Gastrocnemius medialis (tissue), 4 donors: ENCODE results near the gene KHNYN. TPM values are rescaled to one million over a fixed set of nuclear protein-coding genes. Genes with fewer than 3 reads are reported as not detected.

Experiments used
- ATAC-seq, 2 donors: fragments of 150-250 bp; one replicate each; pipeline ENCODE4 v1.9.1; 2016
- DNase-seq, 2 donors: peaks; one replicate each; pipeline ENCODE4 v3.0.0-alpha.2; 2019
- H3K27ac ChIP-seq, 4 donors: fragments of 200-600 bp; sonication (generic); 1 replicate in 1 of 4; 2 replicates in 3 of 4; pipeline ENCODE4 v1.5.1; 2016 to 2018; ENCODE audit warnings: mild to moderate bottlenecking in 2 of 4, moderate library complexity in 1 of 4
- H3K27me3 ChIP-seq, 3 donors: fragments of 200-600 bp; sonication (generic) in 2 of 3; 1 replicate in 1 of 3; 2 replicates in 2 of 3; pipeline versions ENCODE4 v1.5.1 to v1.6.0; 2016 to 2019; ENCODE audit warnings: mild to moderate bottlenecking in 1 of 3, moderate library complexity in 1 of 3
- H3K36me3 ChIP-seq, 2 donors: fragments of 200-600 bp; sonication (generic) in 1 of 2; one replicate each; pipeline ENCODE4 v1.5.1; 2017 to 2018
- H3K4me1 ChIP-seq, 2 donors: fragments of 200-600 bp; sonication (generic) in 1 of 2; one replicate each; pipeline ENCODE4 v1.5.1; 2016 to 2017; ENCODE audit warnings: mild to moderate bottlenecking in 2 of 2
- H3K4me3 ChIP-seq, 4 donors: fragments of 200-600 bp; sonication (generic) in 3 of 4; 1 replicate in 1 of 4; 2 replicates in 3 of 4; pipeline ENCODE4 v1.5.1; 2016 to 2019; ENCODE audit warnings: mild to moderate bottlenecking in 2 of 4
- H3K9me3 ChIP-seq, 3 donors: fragments of 200-600 bp; sonication (generic) in 2 of 3; 1 replicate in 1 of 3; 2 replicates in 2 of 3; pipeline ENCODE4 v1.5.1; 2016 to 2019
- CTCF ChIP-seq, 5 experiments: fragments of 450-650 bp in 3 of 5; fragments of 200-600 bp in 2 of 5; sonication (generic) in 2 of 5; IDR thresholded peaks in 4 of 5; conservative IDR thresholded peaks in 1 of 5; 1 replicate in 4 of 5; 2 replicates in 1 of 5; pipeline ENCODE4 v1.5.1; 2016 to 2019; ENCODE audit warnings: antibody characterized with exemption in 5 of 5, mild to moderate bottlenecking in 3 of 5, moderate library complexity in 3 of 5
- POLR2A ChIP-seq, 2 donors: fragments of 450-650 bp; IDR thresholded peaks; one replicate each; pipeline ENCODE4 v1.6.1; 2017; ENCODE audit warnings: antibody characterized with exemption in 2 of 2, mild to moderate bottlenecking in 2 of 2, moderate library complexity in 2 of 2
- in situ Hi-C, 4 donors: fragments of 200-750 bp; cut with MboI; loops; one replicate each; pipeline versions ENCODE4 v1.15.0 to v1.8.0; 2017; ENCODE audit warnings: low sequenced_read_pairs in 4 of 4
- intact Hi-C: fragments of 100-400 bp; cut with DNase I; formaldehyde crosslinking; loops from one replicate; pipeline ENCODE4 v1.15.1; 2023; ENCODE audit warnings: low total_unique reads
- total RNA-seq, 4 donors: library from RNA; depleted of rRNA; stranded (reverse); fragments of >200 nt; gene quantifications; one replicate each; pipeline versions ENCODE4 v1.1.0 to v1.2.3, GENCODE V29; 2016

KHNYN gene
- total RNA-seq, 4 donors from 2014 or later: 35.1 to 50.5 (median 44.7) TPM

- in situ Hi-C loops: no loop called here
- H3K27ac ChIP-seq: no peak overlapping the region
- no peaks in the 10 kb centered on the region for H3K36me3 ChIP-seq
- intact Hi-C loops: no loop called here
- no peaks in the 10 kb centered on the region for H3K27me3 ChIP-seq
- DNase-seq (no peak), ATAC-seq (no peak)
- TF ChIP-seq CTCF (IDR thresholded peaks at IDR 0.05 in 4 of 5, conservative IDR thresholded peaks at IDR 0.05 in 1 of 5) (no peak), POLR2A (IDR thresholded peaks at IDR 0.05) (no peak)
- no peaks in the 10 kb centered on the region for H3K4me1 ChIP-seq
- H3K4me3 ChIP-seq: no peak overlapping the region
- H3K9me3 ChIP-seq: no peaks in the 10 kb centered on the region
These were observed 14.1 kb upstream of the KHNYN start for GRCh38 chr14:24415421-24416253.

GRCh38 chr14:24416254-24416931 lies 13.4 kb upstream of the KHNYN start:
- H3K36me3 ChIP-seq: no peaks in the 10 kb centered on the region
- H3K9me3 ChIP-seq: no peaks in the 10 kb centered on the region
- no peak for ATAC-seq
- TF ChIP-seq POLR2A (IDR thresholded peaks at IDR 0.05) (no peak), CTCF (IDR thresholded peaks at IDR 0.05 in 4 of 5, conservative IDR thresholded peaks at IDR 0.05 in 1 of 5) (no peak)
- no peak overlapping the region for H3K4me3 ChIP-seq
- intact Hi-C loops (no loop called here), in situ Hi-C loops (no loop called here)
- no peak overlapping the region for H3K27ac ChIP-seq
- DNase-seq: no peak
- no peaks in the 10 kb centered on the region for H3K27me3 ChIP-seq
- H3K4me1 ChIP-seq: no peaks in the 10 kb centered on the region

- H3K27me3 ChIP-seq: no peaks in the 10 kb centered on the region
- no peaks in the 10 kb centered on the region for H3K9me3 ChIP-seq
- no peak overlapping the region for H3K27ac ChIP-seq
- H3K4me1 ChIP-seq: no peaks in the 10 kb centered on the region
- ATAC-seq (no peak), DNase-seq (no peak)
- no peaks in the 10 kb centered on the region for H3K36me3 ChIP-seq
- intact Hi-C loops (no loop called here), in situ Hi-C loops (no loop called here)
- H3K4me3 ChIP-seq: no peak overlapping the region
- TF ChIP-seq CTCF (IDR thresholded peaks at IDR 0.05 in 4 of 5, conservative IDR thresholded peaks at IDR 0.05 in 1 of 5): no peak
- TF ChIP-seq POLR2A (IDR thresholded peaks at IDR 0.05): no peak
These were observed 12.7 kb upstream of the KHNYN start for GRCh38 chr14:24416932-24417619.

- no peaks in the 10 kb centered on the region for H3K27me3 ChIP-seq
- in situ Hi-C loops (no loop called here), intact Hi-C loops (no loop called here)
- no peaks in the 10 kb centered on the region for H3K36me3 ChIP-seq
- TF ChIP-seq CTCF (IDR thresholded peaks at IDR 0.05 in 4 of 5, conservative IDR thresholded peaks at IDR 0.05 in 1 of 5): no peak
- TF ChIP-seq POLR2A (IDR thresholded peaks at IDR 0.05): no peak
- no peak overlapping the region for H3K4me3 ChIP-seq
- ATAC-seq (no peak), DNase-seq (no peak)
- H3K4me1 ChIP-seq: no peaks in the 10 kb centered on the region
- no peaks in the 10 kb centered on the region for H3K9me3 ChIP-seq
- H3K27ac ChIP-seq: no peak overlapping the region
These were observed 11.8 kb upstream of the KHNYN start for GRCh38 chr14:24417832-24418491.
